OCI-LY1 (cell line): ENCODE data around the gene TEN1.

Experiments
- EZH2 ChIP-seq: fragments of 200-600 bp; sonication (generic), shearing (Covaris generic); IDR thresholded peaks from 2 replicates; pipeline ENCODE4 v1.8.0; 2017; ENCODE audit warnings: borderline replicate concordance, mixed run types, mild to moderate bottlenecking, antibody characterized with exemption, low read length, moderate library complexity, mixed read lengths
- TF ChIP-seq, protein P1 (sequence below): fragments of 200-600 bp; sonication (generic), shearing (Covaris generic); IDR thresholded peaks from 2 replicates; pipeline ENCODE4 v1.5.1; 2017; ENCODE audit warnings: mild to moderate bottlenecking, antibody characterized with exemption, low read length, moderate library complexity, mixed read lengths

DNA sequence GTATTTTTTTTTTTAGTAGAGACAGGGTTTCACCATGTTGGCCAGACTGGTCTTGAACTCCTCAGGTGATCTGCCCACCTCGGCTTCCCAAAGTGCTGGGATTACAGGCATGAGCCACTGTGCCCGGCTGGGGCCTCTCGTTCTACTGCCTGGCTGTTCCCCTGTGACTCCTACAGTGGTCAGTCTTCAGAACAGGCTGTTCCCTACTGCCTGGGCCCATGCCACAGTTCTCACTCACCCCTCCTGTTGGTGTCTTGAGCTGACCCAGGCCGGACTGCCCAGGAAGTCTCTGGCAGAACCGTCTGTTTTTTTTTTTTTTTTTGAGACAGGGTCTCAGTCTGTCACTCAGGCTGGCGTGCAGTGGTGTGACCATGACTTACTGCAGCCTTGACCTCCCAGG lies 24.9 kb downstream of the TEN1 start:
- TF ChIP-seq, protein P1, sequence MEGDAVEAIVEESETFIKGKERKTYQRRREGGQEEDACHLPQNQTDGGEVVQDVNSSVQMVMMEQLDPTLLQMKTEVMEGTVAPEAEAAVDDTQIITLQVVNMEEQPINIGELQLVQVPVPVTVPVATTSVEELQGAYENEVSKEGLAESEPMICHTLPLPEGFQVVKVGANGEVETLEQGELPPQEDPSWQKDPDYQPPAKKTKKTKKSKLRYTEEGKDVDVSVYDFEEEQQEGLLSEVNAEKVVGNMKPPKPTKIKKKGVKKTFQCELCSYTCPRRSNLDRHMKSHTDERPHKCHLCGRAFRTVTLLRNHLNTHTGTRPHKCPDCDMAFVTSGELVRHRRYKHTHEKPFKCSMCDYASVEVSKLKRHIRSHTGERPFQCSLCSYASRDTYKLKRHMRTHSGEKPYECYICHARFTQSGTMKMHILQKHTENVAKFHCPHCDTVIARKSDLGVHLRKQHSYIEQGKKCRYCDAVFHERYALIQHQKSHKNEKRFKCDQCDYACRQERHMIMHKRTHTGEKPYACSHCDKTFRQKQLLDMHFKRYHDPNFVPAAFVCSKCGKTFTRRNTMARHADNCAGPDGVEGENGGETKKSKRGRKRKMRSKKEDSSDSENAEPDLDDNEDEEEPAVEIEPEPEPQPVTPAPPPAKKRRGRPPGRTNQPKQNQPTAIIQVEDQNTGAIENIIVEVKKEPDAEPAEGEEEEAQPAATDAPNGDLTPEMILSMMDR = no peak
- TF ChIP-seq EZH2 = no peak
